ENCODE results near the gene BRINP3.

The BRINP3 gene

GRCh38 chr1:190444464-190444863, 33.2 kb downstream of the BRINP3 start:
- no peak for DNase-seq

GRCh38 chr1:190439447-190439846, 38.2 kb downstream of the BRINP3 start:
- no peak for DNase-seq

GRCh38 chr1:190436615-190437014, 41.0 kb downstream of the BRINP3 start:
- no peak for DNase-seq

GRCh38 chr1:190429932-190430331, 47.7 kb downstream of the BRINP3 start:
- DNase-seq = no peak

GRCh38 chr1:190429141-190429540, 48.5 kb downstream of the BRINP3 start:
- DNase-seq = no peak

GRCh38 chr1:190416239-190416638, 61.4 kb downstream of the BRINP3 start:
- no peak for DNase-seq

GRCh38 chr1:190413142-190413541, 64.5 kb downstream of the BRINP3 start:
- DNase-seq = no peak

- no peak for DNase-seq
Measured at GRCh38 chr1:190403402-190403801, 74.3 kb downstream of the BRINP3 start.

- DNase-seq = no peak
Measured at GRCh38 chr1:190399233-190399632, 78.4 kb downstream of the BRINP3 start.

- no peak for DNase-seq
Measured at GRCh38 chr1:190391582-190391981, 86.1 kb downstream of the BRINP3 start.

- no peak for DNase-seq
Measured at GRCh38 chr1:190377991-190378390, 99.7 kb downstream of the BRINP3 start.

GRCh38 chr1:190377294-190377693, 100.4 kb downstream of the BRINP3 start:
- DNase-seq = no peak

GRCh38 chr1:190376044-190376443, 101.6 kb downstream of the BRINP3 start:
- no peak for DNase-seq

GRCh38 chr1:190373705-190374336, 103.8 kb downstream of the BRINP3 start:
- no peak for DNase-seq

GRCh38 chr1:190367200-190367599, 110.5 kb downstream of the BRINP3 start:
- DNase-seq = no peak

GRCh38 chr1:190365283-190365682, 112.4 kb downstream of the BRINP3 start:
- DNase-seq = no peak

GRCh38 chr1:190353538-190354101, 124.0 kb downstream of the BRINP3 start:
- no peak for DNase-seq

- DNase-seq = no peak
Measured at GRCh38 chr1:190344454-190344853, 133.2 kb downstream of the BRINP3 start.

GRCh38 chr1:190338829-190339228, 138.8 kb downstream of the BRINP3 start:
- no peak for DNase-seq

- DNase-seq = no peak
Measured at GRCh38 chr1:190328871-190329270, 148.8 kb downstream of the BRINP3 start.

GRCh38 chr1:190328361-190328760, 149.3 kb downstream of the BRINP3 start:
- DNase-seq = no peak

GRCh38 chr1:190327271-190327670, 150.4 kb downstream of the BRINP3 start:
- DNase-seq = no peak

- DNase-seq = no peak
Measured at GRCh38 chr1:190323530-190323929, 154.1 kb downstream of the BRINP3 start.

- no peak for DNase-seq
Measured at GRCh38 chr1:190322274-190322673, 155.4 kb downstream of the BRINP3 start.

- no peak for DNase-seq
Measured at GRCh38 chr1:190320952-190321351, 156.7 kb downstream of the BRINP3 start.

All from 8988T (cell line).